Fibroblast of skin of left biceps (primary cell): ENCODE data around the gene TARBP1.
"Not testable (repeated sequence)": the region's sequence is repeated elsewhere in the genome, so short reads cannot be mapped to it uniquely, and the experiment has no call there.

Experiments
- DNase-seq, 2 experiments: peaks; one replicate each; pipeline ENCODE4 v3.0.0-alpha.2; 2013; ENCODE audit warnings: low read depth in 2 of 2

TARBP1 gene, protein sequence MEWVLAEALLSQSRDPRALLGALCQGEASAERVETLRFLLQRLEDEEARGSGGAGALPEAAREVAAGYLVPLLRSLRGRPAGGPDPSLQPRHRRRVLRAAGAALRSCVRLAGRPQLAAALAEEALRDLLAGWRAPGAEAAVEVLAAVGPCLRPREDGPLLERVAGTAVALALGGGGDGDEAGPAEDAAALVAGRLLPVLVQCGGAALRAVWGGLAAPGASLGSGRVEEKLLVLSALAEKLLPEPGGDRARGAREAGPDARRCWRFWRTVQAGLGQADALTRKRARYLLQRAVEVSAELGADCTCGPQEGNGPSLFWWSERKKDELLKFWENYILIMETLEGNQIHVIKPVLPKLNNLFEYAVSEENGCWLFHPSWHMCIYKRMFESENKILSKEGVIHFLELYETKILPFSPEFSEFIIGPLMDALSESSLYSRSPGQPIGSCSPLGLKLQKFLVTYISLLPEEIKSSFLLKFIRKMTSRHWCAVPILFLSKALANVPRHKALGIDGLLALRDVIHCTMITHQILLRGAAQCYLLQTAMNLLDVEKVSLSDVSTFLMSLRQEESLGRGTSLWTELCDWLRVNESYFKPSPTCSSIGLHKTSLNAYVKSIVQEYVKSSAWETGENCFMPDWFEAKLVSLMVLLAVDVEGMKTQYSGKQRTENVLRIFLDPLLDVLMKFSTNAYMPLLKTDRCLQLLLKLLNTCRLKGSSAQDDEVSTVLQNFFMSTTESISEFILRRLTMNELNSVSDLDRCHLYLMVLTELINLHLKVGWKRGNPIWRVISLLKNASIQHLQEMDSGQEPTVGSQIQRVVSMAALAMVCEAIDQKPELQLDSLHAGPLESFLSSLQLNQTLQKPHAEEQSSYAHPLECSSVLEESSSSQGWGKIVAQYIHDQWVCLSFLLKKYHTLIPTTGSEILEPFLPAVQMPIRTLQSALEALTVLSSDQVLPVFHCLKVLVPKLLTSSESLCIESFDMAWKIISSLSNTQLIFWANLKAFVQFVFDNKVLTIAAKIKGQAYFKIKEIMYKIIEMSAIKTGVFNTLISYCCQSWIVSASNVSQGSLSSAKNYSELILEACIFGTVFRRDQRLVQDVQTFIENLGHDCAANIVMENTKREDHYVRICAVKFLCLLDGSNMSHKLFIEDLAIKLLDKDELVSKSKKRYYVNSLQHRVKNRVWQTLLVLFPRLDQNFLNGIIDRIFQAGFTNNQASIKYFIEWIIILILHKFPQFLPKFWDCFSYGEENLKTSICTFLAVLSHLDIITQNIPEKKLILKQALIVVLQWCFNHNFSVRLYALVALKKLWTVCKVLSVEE (N-terminal part only)

DNA sequence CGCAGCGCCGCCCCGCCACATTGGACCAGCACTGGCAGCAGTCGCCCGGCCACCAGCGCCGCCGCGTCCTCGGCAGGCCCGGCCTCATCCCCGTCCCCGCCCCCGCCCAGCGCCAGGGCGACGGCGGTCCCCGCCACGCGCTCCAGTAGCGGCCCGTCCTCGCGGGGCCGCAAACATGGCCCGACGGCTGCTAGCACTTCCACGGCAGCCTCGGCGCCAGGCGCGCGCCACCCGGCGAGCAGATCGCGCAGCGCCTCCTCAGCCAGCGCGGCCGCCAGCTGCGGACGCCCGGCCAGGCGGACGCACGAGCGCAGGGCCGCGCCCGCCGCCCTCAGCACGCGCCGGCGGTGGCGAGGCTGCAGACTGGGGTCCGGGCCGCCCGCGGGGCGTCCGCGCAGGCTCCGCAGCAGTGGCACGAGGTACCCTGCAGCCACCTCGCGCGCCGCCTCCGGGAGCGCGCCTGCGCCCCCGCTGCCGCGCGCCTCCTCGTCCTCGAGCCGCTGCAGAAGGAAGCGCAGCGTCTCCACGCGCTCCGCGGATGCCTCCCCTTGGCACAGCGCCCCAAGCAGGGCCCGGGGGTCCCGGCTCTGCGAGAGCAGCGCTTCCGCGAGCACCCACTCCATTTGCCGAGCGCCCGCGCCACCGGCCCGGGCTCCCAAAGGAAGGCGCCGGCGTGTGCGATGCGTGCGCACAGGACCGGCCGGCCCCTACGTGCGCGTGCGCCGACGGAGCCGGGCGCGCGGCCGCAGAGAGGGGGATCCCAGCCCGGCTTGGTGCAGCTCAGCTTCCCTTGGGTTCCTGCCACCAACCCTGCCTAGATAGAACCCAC is at the start of gene TARBP1:
Gene TARBP1 (minus strand): TSS at position 699 of the 829 bp plus-strand sequence. CDS start 76 bp downstream, at position 623.
- peak in 1 of 2 experiments; percentile 33 for DNase-seq

DNA sequence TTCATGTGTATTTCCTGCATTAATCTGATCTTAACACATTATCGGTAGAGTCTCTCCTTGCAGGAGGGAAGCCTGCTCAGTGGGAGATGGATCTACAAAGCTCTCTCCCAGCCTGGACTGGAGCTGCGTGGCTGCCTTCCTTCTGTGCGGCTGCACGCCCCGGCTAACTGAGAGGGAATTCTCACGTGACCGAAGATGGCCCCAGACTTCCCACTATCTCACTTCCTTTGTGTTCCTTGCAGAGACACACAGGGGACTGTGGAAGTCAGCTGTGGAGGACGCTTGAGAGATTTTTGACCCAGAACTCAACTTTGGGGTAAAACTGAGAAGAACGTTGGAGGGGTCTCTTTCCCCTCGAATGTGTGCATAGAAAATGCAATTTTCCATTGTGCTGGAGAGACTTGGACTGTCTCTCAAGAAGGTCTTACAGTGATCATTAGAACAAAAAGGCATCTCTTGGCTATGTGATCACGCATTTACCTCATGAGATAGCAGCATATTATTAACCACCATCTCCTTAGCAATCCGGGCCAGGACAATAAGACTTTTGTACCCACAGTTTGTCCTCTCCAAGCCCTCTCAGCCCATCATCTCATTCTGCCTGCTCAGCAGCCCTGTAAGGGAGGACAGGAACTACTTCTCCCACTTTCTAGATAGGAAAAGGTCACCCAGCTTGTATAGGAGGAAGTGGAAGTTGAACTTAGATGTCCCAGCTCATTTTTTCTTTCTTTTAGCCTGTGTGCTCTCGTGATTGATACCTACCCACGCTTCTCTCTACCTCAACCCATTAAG is 49.3 kb upstream of the TARBP1 start:
- no peak for DNase-seq

DNA sequence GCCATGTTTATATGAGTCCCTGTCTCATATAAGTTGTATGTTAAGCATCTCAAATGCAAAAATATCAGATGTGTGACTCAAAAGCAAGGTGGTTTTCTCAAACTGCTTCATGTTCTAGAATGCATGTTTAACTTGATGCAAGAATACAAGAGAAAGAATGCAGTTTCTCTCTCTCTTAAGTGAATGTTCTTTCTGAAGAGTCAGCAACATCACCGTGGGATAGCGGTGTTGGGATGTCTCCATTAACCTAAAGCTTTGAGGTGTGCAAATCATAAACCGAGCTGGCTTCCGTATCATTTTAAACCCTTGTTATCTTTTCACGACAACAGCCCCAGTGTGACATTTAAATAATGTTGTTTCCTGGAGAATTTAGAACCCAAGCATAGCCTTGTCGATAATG is 48.4 kb upstream of the TARBP1 start:
- DNase-seq, result no peak

DNA sequence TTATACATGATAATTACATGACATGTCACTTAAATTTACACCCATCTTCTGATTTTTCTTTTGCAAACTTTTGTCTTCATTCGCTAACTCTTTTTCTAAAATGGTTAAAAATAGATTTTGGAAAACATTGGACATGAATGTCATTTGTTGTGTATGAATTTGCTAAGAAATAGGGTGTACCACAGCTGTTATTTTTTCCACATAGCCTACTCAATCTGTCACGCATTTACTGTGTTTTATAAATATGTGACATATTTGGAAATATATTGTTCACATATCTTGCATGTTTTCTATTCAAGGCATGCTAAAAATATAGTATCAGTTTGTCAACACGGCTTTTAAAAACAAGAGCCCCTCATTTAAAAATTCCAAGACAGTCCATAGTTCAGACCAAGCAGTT is 47.9 kb upstream of the TARBP1 start:
- DNase-seq, result no peak

DNA sequence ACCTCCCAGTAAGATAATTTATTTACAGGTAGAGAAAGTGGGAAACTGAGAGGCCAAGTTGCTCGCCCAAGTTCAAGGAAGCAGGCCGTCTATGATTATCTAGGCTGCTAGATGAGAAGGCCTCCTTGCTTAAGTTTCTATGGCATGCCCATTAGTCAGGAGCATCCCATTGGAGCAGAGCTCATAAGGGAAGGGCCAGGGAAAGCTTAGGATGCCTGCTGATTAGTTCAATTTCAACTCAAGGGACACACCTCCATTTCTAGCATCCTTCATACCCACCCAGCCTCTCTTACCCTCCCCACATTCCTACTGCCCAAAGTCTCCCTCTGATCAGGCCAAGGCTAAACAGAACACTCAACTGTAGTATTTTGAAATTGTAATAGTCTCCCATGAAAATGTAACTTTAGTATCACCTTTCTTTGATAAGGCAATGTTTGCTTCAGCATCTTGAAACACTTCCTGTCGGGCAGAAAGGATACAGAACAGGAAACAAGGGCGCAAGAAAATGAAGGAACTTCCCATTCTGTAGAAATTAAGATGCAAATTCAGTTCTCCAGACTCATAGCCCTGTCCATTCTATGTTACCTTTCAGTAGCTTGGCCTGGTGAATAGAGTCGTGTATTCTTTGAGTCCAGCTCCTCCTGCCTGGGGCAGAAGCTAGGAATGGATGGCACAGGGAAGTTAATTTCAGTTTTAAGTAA is 46.3 kb upstream of the TARBP1 start:
- no peak for DNase-seq

DNA sequence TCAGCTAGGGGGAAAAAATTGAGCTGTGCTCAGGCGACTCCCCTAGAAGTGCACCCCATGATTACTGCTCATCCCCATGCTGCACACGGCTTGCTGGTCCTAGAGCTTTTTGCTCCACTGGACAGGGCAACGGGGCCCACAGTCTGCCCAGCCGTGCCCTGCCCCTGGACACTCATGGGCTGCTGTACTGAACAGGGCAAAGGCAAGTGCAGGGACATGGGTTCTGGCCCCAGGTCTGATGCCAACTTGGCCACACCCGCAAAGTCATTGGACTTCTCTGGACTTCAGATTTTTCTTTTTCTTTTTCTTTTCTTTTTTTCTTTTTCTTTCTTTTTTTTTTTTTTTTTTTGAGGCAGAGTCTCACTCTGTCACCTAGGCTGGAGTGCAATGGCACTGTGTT is 42.9 kb upstream of the TARBP1 start:
- DNase-seq, result no peak

DNA sequence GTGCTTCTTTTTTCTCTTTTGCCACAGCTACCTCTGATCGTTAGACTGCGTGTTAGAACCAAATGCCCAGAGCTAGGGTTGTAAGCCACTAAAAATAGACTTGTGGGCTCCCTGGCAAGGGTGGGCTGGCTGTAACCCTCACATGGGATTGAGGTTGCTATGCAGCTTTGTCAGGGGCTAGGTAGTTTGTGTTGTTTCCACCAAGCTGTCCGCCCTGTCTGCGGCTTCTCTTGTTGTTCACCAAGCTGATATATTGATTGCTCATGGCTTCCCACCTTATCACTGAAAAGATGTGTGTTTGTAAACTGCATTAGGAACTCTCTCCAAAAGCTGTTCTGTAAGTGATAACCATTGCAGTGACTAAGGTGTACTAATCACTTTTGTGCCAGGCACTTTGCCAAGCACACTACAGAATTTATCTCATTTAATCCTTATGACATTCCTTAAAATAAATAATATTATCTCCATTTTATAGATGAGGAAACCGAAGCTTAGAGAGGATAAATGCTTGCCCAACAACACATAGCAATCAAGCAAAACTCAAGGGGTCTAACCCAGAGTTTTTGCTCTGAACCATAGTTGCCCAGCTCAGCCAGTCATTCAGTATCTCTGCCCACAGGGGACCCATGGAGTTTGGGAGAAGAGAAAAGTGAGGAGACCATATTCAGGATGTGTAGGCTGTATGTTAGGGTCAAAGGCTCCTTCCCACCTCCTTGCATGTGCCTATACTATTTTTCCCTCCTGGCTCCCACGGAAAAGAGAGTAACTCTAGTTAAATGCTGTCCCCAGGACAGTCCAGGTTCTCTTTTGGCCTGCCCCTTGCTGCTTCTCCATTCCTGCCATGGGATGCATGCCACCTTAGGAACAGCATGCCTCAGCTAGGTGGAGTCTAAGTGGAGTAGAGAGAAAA is 42.2 kb upstream of the TARBP1 start:
- DNase-seq, result no peak

DNA sequence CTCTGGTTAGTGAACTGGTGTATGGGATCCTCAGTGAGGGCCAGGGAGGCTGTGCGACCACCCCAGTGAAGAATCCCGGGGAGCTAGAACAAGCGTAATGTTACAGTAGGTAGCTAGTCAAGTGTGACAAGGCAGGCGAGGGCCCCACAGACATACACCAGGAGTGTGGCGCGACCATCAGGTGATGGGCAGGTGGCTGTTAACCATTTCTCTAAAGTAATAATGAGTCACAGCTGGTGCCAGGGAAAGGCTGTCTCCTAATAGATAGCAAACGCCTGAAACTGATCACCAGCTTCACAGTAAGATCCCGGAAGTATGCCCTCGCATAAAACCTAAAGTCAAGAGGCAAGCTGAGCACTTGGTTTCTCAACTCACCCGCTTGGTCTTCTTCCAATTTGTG is 40.5 kb upstream of the TARBP1 start:
- DNase-seq, result no peak

DNA sequence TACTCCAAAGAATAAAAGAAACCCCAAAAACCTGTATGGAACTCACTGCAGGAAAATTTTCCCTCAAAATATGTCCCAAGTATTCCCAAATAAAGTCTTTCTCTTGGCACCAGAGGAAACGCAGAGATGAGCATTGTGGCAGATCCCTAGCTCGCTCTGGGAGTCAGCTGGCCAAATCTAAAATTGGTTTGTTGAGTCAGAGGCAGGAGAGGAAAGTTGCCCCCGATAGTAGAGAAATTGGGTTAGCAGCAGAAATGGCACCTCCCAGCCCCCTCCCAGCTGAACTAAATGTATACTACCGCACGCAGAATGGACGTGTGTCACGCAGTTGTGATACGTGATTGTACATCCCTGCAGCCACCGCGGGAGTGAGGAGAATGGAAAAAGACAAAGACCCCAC is 39.9 kb upstream of the TARBP1 start:
- DNase-seq, result no peak

DNA sequence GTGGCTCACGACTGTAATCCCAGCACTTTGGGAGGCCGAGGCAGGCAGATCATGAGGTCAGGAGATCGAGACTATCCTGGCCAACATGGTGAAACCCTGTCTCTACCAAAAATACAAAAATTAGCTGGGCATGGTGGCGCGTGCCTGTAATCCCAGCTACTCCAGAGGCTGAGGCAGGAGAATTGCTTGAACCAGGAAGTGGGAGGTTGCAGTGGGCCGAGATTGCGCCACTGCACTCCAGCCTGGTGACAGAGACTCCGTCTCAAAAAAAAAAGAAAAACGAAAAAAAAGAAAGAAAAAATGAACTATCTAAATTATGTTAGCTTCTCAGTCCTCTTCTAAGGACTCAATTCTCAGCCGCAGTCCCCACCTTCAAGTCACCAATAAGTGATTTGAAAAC is 39.1 kb upstream of the TARBP1 start:
- DNase-seq, result not testable (repeated sequence)

DNA sequence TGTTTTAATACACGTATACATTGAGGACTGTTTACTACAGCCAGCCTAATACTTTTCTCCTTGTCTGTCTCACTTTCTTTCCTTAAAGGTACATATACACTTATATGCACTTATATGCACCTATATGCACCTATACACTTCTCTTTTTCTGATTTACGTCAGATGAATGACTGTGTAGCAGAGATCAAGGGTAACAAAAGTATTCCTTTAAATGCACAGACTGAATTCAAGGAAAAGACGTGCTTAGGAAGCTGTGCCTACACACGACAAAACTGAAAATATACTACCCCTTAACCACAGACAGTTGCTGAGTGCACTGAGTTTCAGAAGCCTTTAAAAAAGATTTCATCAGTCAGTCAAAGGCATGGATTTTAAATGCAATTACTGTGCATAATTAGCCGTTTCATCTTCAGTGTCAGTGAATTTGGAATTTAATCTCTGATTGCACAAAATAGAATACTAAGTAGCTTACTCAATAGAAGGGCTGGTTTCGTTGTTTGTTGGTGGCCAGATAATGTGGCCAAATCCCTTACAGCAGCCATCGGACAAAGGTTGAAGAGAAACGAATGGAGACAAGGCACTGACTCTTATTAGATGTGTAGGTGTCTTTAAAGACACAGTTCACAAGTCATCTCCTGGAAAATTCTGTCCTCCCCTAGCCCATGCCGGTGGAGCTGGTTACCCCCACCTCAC is 38.3 kb upstream of the TARBP1 start:
- no peak for DNase-seq

DNA sequence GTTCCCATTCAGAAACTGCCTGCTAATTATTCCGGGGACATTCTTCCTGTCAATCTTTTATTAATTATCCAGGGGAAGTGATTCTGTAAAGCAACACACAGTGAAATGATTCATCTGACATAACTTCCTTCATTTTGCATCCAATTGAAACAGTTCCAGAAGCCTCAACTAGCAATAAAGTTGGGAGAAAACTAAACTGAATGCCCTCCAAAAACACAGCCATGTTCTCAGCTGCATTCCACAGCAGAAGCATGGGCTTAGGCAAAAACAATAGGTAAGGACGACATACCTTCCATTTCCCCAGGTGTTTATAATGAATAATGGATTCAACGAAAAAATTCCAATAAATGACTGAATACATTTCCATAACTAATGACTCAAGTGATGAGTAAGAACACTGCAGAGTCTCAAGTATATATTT is 36.9 kb upstream of the TARBP1 start:
- DNase-seq, result peak in 1 of 2 experiments; percentile 79

DNA sequence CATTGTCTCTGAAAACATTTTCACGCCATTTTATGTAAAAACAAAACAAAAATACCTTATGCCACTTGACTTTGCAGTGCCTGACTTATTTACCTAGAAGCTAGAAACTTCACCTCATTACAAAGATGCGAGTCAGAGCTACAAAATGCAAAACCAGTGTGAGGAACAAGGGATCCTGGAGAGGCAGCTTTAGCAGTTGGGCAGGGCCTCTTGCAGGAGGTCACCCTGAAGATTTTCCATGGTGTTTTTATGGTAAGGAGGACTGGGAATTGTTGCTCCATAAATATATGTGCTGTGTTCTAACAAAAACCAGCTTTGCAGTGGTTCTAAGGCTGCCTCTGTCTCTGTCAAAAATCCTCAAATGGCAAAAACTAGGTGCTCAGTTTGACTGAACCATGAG is 36.4 kb upstream of the TARBP1 start:
- no peak for DNase-seq

DNA sequence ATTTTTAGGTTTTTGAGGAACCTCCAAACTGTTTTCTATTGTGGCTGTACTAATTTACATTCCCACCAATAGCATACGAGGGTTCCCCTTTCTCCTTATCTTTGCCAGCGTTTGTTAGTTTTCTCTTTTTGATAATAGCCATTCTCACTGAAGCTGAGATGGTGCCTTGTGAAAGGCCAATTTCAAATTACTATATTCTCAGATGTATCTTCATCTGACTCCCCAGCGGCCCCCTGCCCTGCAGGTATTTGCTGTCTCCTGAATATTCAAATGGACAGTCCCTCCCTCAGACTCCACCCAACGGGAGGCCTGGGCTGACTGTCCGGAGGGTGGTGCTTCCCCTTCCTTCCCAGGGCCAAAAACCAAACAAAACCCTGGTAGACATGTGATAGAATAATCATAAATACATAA is 33.5 kb upstream of the TARBP1 start:
- no peak for DNase-seq

DNA sequence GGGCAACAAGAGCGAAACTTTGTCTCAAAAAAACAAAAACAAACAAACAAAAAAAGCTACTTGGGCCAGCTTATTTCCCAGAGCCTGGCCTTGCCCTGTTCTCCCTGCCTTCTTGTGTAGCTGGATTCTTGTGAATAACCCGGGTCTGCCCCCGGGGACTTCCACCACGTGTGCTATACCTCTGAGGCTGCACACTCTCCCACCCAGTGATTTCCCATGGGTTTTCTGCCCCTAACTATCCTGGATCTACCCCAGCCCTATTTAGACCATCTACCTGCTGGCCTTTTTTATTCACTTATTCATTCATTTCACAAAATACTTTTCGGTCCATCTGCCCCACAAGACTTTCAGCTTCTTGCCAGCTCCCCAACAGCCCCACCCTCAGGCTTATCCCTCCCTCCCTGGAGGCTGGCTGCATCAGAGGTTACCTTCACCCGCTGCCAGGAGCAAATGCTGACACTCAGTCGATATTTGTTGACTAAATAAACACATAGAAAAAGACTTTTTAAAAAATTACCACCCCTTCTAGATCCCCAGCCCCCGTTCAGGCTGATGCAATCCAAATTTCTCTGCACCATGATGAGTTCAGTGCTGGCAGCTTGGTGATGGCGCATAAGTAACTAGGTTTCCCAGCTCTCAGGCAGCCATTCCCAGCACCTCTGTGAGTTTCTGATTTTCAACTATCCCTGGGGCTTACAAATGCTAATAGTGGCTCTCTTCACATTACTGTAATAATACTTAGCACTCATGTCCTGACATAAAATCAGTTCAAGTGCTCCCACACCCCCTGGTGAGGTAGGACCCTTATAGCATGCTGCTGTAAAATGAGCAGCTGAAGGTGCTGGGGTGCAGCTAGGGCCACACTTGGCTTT is 30.7 kb upstream of the TARBP1 start:
- DNase-seq, result no peak

DNA sequence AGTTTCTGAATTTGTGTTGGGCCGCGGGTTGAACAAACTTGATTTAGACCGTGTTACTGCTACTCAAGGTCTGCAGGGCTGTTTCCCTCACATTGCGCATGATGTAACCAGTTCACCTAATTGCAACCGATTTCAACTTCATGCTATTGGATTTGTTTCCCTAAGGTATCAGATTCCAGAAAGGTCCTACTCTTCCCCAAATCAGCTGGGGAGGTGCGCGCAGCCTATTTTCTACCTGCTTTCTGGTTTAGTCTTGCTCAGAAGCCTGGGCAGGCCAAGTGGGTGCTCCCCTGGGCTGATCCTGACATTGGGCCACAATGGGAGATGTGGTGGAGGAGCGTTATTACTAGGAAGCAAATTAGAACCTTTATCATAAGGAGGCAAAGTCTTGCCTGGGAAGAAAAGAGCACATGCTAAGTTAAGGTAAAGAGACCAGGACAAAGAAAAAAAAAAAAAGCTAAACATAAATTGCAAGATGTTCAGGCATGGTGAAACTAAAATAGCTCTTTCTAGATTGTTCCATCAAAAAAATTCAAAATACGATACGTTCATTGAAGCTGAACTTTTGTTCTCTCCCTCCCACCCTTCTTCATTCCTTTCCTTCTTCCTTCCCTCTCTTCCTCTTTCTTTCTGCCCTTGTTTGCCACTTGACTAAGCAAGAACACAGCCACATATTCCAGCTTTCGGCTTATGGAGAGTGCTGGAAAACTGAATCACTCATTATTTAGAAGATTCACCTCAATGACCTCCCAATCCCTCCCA is 28.8 kb upstream of the TARBP1 start:
- DNase-seq, result no peak
